ENCODE data around the gene ZDHHC18.

GRCh38 chr1:26864610-26865480, 38.4 kb downstream of the ZDHHC18 start:
- TF ChIP-seq POLR2A (IDR thresholded peaks at IDR 0.05): peak; percentile 30 to 91 (median 82)
- TF ChIP-seq, protein P1, sequence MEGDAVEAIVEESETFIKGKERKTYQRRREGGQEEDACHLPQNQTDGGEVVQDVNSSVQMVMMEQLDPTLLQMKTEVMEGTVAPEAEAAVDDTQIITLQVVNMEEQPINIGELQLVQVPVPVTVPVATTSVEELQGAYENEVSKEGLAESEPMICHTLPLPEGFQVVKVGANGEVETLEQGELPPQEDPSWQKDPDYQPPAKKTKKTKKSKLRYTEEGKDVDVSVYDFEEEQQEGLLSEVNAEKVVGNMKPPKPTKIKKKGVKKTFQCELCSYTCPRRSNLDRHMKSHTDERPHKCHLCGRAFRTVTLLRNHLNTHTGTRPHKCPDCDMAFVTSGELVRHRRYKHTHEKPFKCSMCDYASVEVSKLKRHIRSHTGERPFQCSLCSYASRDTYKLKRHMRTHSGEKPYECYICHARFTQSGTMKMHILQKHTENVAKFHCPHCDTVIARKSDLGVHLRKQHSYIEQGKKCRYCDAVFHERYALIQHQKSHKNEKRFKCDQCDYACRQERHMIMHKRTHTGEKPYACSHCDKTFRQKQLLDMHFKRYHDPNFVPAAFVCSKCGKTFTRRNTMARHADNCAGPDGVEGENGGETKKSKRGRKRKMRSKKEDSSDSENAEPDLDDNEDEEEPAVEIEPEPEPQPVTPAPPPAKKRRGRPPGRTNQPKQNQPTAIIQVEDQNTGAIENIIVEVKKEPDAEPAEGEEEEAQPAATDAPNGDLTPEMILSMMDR (IDR thresholded peaks at IDR 0.05): peak in 3 of 6 experiments; percentile 21 to 28 (median 23)
- peak in 1 of 4 donors; percentile 47 for TF ChIP-seq EP300 (IDR thresholded peaks at IDR 0.05)
